Measurements from ENCODE around the gene CHMP5.

- TF ChIP-seq HDAC2 (IDR thresholded peaks at IDR 0.05): no peak
- no peak for TF ChIP-seq JUNB (IDR thresholded peaks at IDR 0.05)
- TF ChIP-seq CTCF (IDR thresholded peaks at IDR 0.05): no peak
- TF ChIP-seq USF2 (IDR thresholded peaks at IDR 0.05): no peak
- no peak for TF ChIP-seq RFX5 (IDR thresholded peaks at IDR 0.05)
Measured at GRCh38 chr9:33254211-33254610, 10.6 kb upstream of the CHMP5 start.
